IPS-18c (cell line): Measurements from ENCODE around the gene THSD7A.
"Not testable (repeated sequence)": the region's sequence is repeated elsewhere in the genome, so short reads cannot be mapped to it uniquely, and the experiment has no call there.

Source experiments
- H3K4me3 ChIP-seq: 2 replicates; pipeline ENCODE4 v1.7.0; 2013; ENCODE audit warnings: low read depth, mild to moderate bottlenecking, low read length, moderate library complexity; ENCODE audit not compliant: insufficient read depth
- H3K9me3 ChIP-seq: one replicate; pipeline ENCODE4 v1.6.1; 2013; ENCODE audit warnings: mild to moderate bottlenecking, low read length, moderate library complexity; ENCODE audit not compliant: control insufficient read depth, insufficient read depth

The THSD7A gene

GRCh38 chr7:11540271-11540761 is 291.7 kb downstream of the THSD7A start:
- H3K4me3 ChIP-seq, result no peak overlapping the region
- H3K9me3 ChIP-seq, result no peaks in the 10 kb centered on the region

- no peak overlapping the region for H3K4me3 ChIP-seq
Measured at GRCh38 chr7:11539853-11540252, 292.1 kb downstream of the THSD7A start.

GRCh38 chr7:11538751-11539299 is 293.2 kb downstream of the THSD7A start:
- Histone ChIP-seq H3K4me3 (no peak overlapping the region), H3K9me3 (no peaks in the 10 kb centered on the region)

More at GRCh38 chr7:11539853-11540252, 292.1 kb downstream of the THSD7A start:
- no peaks in the 10 kb centered on the region for H3K9me3 ChIP-seq

- H3K4me3 ChIP-seq, result no peak overlapping the region
- no peaks in the 10 kb centered on the region for H3K9me3 ChIP-seq
Measured at GRCh38 chr7:11533229-11533820, 298.7 kb downstream of the THSD7A start.

GRCh38 chr7:11529382-11529781 is 302.6 kb downstream of the THSD7A start:
- no peak overlapping the region for H3K4me3 ChIP-seq
- H3K9me3 ChIP-seq, result no peaks in the 10 kb centered on the region

GRCh38 chr7:11527707-11528106 is 304.3 kb downstream of the THSD7A start:
- no peak overlapping the region for H3K4me3 ChIP-seq
- H3K9me3 ChIP-seq, result no peaks in the 10 kb centered on the region

GRCh38 chr7:11524476-11525397 is 307.3 kb downstream of the THSD7A start:
- H3K4me3 ChIP-seq, result no peak overlapping the region
- H3K9me3 ChIP-seq, result no peaks in the 10 kb centered on the region

- not testable (repeated sequence) for H3K9me3 ChIP-seq, H3K4me3 ChIP-seq
Measured at GRCh38 chr7:11521964-11522499, 310.0 kb downstream of the THSD7A start.

- H3K4me3 ChIP-seq, result no peak overlapping the region
- H3K9me3 ChIP-seq, result no peaks in the 10 kb centered on the region
Measured at GRCh38 chr7:11517853-11518252, 314.1 kb downstream of the THSD7A start.

GRCh38 chr7:11516328-11516727 is 315.7 kb downstream of the THSD7A start:
- H3K4me3 ChIP-seq, result no peak overlapping the region
- H3K9me3 ChIP-seq, result no peaks in the 10 kb centered on the region

- H3K4me3 ChIP-seq, result no peak overlapping the region
- no peaks in the 10 kb centered on the region for H3K9me3 ChIP-seq
Measured at GRCh38 chr7:11513460-11513859, 318.5 kb downstream of the THSD7A start.

GRCh38 chr7:11507929-11508328 is 324.1 kb downstream of the THSD7A start:
- no peaks in the 10 kb centered on the region for H3K9me3 ChIP-seq
- no peak overlapping the region for H3K4me3 ChIP-seq

GRCh38 chr7:11506417-11506816 is 325.6 kb downstream of the THSD7A start:
- Histone ChIP-seq H3K9me3 (no peaks in the 10 kb centered on the region), H3K4me3 (no peak overlapping the region)

GRCh38 chr7:11505471-11505985 is 326.5 kb downstream of the THSD7A start:
- no peaks in the 10 kb centered on the region for H3K9me3 ChIP-seq
- H3K4me3 ChIP-seq, result no peak overlapping the region

GRCh38 chr7:11492307-11492706 is 339.7 kb downstream of the THSD7A start:
- Histone ChIP-seq H3K9me3 (no peaks in the 10 kb centered on the region), H3K4me3 (no peak overlapping the region)

GRCh38 chr7:11491811-11492210 is 340.2 kb downstream of the THSD7A start:
- no peaks in the 10 kb centered on the region for H3K9me3 ChIP-seq
- no peak overlapping the region for H3K4me3 ChIP-seq

GRCh38 chr7:11489280-11489679 is 342.7 kb downstream of the THSD7A start:
- H3K9me3 ChIP-seq, result no peaks in the 10 kb centered on the region
- H3K4me3 ChIP-seq, result no peak overlapping the region
